ENCODE data around the gene S100A1.

- TF ChIP-seq CTCF (IDR thresholded peaks at IDR 0.05) (no peak), POLR2A (IDR thresholded peaks at IDR 0.05) (no peak)
Observed at GRCh38 chr1:153602749-153603148, 25.5 kb upstream of the S100A1 start.

Measured in thyroid gland (tissue), 4 donors.